Measurements from ENCODE around the gene ECHS1. TPM values are rescaled to one million over a fixed set of nuclear protein-coding genes. Genes with fewer than 3 reads are reported as not detected.

Gene ECHS1
- total and polyA plus RNA-seq, 2 of the 8 experiments (the other 6 are each of a cell fraction or from before 2014, with no cell fraction given): 41.7 to 101 TPM

DNA sequence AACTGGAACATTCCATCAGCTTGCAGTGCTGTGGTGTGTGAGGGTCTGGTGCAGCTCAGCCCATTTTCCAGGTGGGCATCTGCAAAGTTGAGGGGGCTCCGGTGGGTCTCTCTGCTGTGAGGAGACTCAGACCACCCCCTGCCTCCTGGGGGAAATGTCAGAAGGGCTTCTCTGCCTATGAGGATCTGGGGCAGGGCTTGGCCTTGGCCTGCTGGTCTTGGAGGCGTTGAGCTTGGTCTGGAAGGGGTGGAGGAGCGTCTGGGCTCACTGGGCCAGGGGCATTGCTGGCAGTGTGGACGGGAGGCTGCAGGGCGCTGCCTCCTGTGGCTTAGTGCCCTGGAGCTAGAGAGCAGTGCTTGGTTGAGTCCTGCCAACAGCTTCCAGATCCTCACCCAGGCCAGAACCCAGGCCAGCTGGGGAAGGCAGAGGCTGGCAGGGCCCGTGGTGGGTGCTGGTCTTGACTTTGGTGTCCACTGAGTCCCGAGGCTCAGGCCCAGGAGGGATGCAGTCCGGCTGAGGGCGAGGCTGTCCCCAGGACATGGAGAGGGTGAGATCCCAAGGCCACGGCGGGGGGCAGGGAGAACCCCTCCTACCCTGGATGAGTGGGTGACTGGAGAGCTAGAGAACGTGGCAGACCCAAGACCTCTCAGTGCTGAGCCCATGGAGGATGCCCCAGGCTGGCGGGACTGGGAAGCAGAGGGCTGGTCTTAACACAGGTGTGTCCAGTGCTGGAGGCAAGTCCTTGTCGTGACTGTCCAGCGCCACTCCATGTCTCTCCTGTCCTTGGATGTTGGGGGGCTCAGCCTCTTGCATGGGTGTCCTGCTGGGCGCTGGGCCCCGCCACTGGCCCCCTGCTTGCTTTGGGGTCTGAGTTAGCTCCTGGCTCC, 48.4 kb upstream of the ECHS1 start:
- Histone ChIP-seq H2AFZ (ENCODE audit: low read length) (no peak overlapping the region), H3K4me2 (ENCODE audit: insufficient read depth in 1 of 2, low read depth in 2 of 2, low read length in 2 of 2) (no peak overlapping the region), H3K79me1 (ENCODE audit: low read depth, low read length) (no peaks in the 10 kb centered on the region), H3K18ac (ENCODE audit: extremely low read depth, low read length) (no peak overlapping the region; the same call in 1 of the 2 replicates), H3K56ac (replicated peaks; ENCODE audit: insufficient read length, low read depth, low read length) (no peak overlapping the region), H3K27ac (ENCODE audit: low read depth, low read length) (no peak overlapping the region), H3K4me1 (replicated peaks in 1 of 4; ENCODE audit: control insufficient read depth in 3 of 4, insufficient read depth in 4 of 4, low read length in 3 of 4) (peaks cover 0 to 6% (median 0%) of the 10 kb centered on the region in 4 experiments; a peak in 2 of 7 replicates), H3K27me3 (replicated peaks in 1 of 4; ENCODE audit: control insufficient read depth in 3 of 4, extremely low read depth in 1 of 4, insufficient read depth in 3 of 4, low read length in 3 of 4) (peaks cover 0 to 8% (median under 1%) of the 10 kb centered on the region in 4 experiments; a peak in 3 of 7 replicates), H3K4ac (replicated peaks; ENCODE audit: insufficient read length, low read depth, low read length) (no peak overlapping the region), H3K36me3 (ENCODE audit: control insufficient read depth in 2 of 4, insufficient read depth in 4 of 4, low read length in 3 of 4) (peaks cover 0 to 4% (median 0%) of the 10 kb centered on the region in 4 experiments; a peak in 1 of 8 replicates), H3K9ac (replicated peaks in 1 of 4; ENCODE audit: extremely low read depth in 1 of 4, low read depth in 3 of 4, low read length in 3 of 4) (no peak overlapping the region), H4K20me1 (replicated peaks in 1 of 2; ENCODE audit: control insufficient read depth in 1 of 2, insufficient read depth in 2 of 2, low read length in 2 of 2) (peaks cover 5 to 22% of the 10 kb centered on the region in 2 experiments), H4K8ac (ENCODE audit: extremely low read depth, insufficient read depth, low read length) (peak overlapping the region; percentile 57; the same call in 1 of the 2 replicates), H4K5ac (ENCODE audit: insufficient read length, low read depth, low read length) (no peak overlapping the region), H3K4me3 (ENCODE audit: extremely low read depth in 1 of 4, insufficient read depth in 2 of 4, low read depth in 3 of 4, low read length in 4 of 4) (no peak overlapping the region), H4K91ac (replicated peaks; ENCODE audit: insufficient read length, low read length) (no peak overlapping the region), H3K14ac (ENCODE audit: insufficient read length) (no peak overlapping the region), H2BK120ac (replicated peaks; ENCODE audit: low read depth, low read length) (no peak overlapping the region), H2BK5ac (ENCODE audit: low read depth, low read length) (no peak overlapping the region), H2AK5ac (ENCODE audit: low read depth, low read length) (no peak overlapping the region), H2BK20ac (ENCODE audit: low read length) (no peak overlapping the region), H3K23me2 (ENCODE audit: low read depth, low read length) (peaks cover 3% of the 10 kb centered on the region; the same call in 1 of the 2 replicates), H2BK12ac (ENCODE audit: low read depth, low read length) (no peak overlapping the region), H3K79me2 (ENCODE audit: control insufficient read depth in 1 of 2, insufficient read depth in 2 of 2, low read length in 2 of 2) (no peaks in the 10 kb centered on the region), H2BK15ac (ENCODE audit: low read length) (no peak overlapping the region), H3K9me3 (ENCODE audit: insufficient read depth in 2 of 2, low read depth in 1 of 2, low read length in 1 of 2) (peaks cover 0 to 3% of the 10 kb centered on the region in 2 experiments; a peak in 1 of 4 replicates), H3K23ac (ENCODE audit: insufficient read length) (no peak overlapping the region)
- WGBS, 2 experiments (ENCODE audit: extremely low coverage in 1 of 2, insufficient coverage in 1 of 2, insufficient read length in 1 of 2, insufficient replicate concordance in 2 of 2, low coverage in 1 of 2, low lambda C conversion rate in 2 of 2, missing lambda C conversion rate in 1 of 2): 84% methylated on average over 15 of the region's 17 CpGs; no CpG with 5 or more reads in 1 of the 2 experiments
- POLR2A ChIA-PET (ENCODE audit: partially characterized antibody): interaction anchor here (1.4 to 1.9 kb wide), 5 partner anchors 18 to 70 kb away, joined by 3 to 5 read pairs (median 4); partner anchors contain the start of gene MTG1
- FAIRE-seq: no peak
- CTCF ChIA-PET (ENCODE audit: partially characterized antibody): interaction anchor here (1.7 kb wide), 1 partner anchor 70 kb away, joined by 3 read pairs; no protein-coding TSS in a partner anchor
- TF ChIP-seq POLR2AphosphoS5 (IDR thresholded peaks at IDR 0.05; ENCODE audit: low read depth, low read length) (0 out of 2 replicates have a peak, but pooled peaks have one; percentile 35), TCF12 (IDR thresholded peaks at IDR 0.05; ENCODE audit: low read depth, low read length) (no peak), PHF8 (conservative IDR thresholded peaks at IDR 0.05; ENCODE audit: low read depth, low read length) (no peak), SP1 (IDR thresholded peaks at IDR 0.05; ENCODE audit: low read depth, low read length) (no peak), KDM5A (IDR thresholded peaks at IDR 0.05; ENCODE audit: low read length) (no peak)
- no peak for DNase-seq (ENCODE audit: low read depth in 1 of 2, low spot score in 2 of 2)
